HEK293T (cell line): ENCODE measurements around the gene NIBAN1.
"Not testable (repeated sequence)": the region's sequence is repeated elsewhere in the genome, so short reads cannot be mapped to it uniquely, and the experiment has no call there.

Experiments used
- CTCF ChIA-PET: fragments of 350-600 bp; formaldehyde crosslinking; extraction: SDS; loops from one replicate; lab custom pipeline; 2021; ENCODE audit warnings: antibody characterized with exemption, inconsistent platforms; lab: Yijun Ruan, JAX
- POLR2A ChIA-PET: fragments of 350-600 bp; formaldehyde crosslinking; extraction: SDS; loops from one replicate; lab custom pipeline; 2020; ENCODE audit warnings: antibody characterized with exemption, inconsistent platforms; lab: Yijun Ruan, JAX
- DNase-seq: peaks from one replicate; pipeline ENCODE4 v3.0.0; 2012; ENCODE audit warnings: mixed read lengths; ENCODE audit errors: extremely low spot score
- ARNT ChIP-seq: fragments of 450-650 bp; IDR thresholded peaks from 2 replicates; pipeline ENCODE4 v1.6.1; 2017; ENCODE audit warnings: mild to moderate bottlenecking
- BHLHE40 ChIP-seq: fragments of 450-650 bp; IDR thresholded peaks from 2 replicates; pipeline ENCODE4 v1.6.1; 2016; ENCODE audit warnings: mild to moderate bottlenecking, moderate library complexity, borderline replicate concordance
- CTBP1 ChIP-seq: fragments of 450-650 bp; IDR thresholded peaks from 2 replicates; pipeline ENCODE4 v1.6.1; 2016; ENCODE audit warnings: borderline replicate concordance
- ELF4 ChIP-seq: fragments of 450-650 bp; IDR thresholded peaks from 2 replicates; pipeline ENCODE4 v1.6.1; 2017; ENCODE audit warnings: antibody characterized with exemption
- FOXA1 ChIP-seq: fragments of 450-650 bp; IDR thresholded peaks from 2 replicates; pipeline ENCODE4 v1.6.1; 2016; ENCODE audit warnings: mild to moderate bottlenecking
- FOXK2 ChIP-seq: fragments of 450-650 bp; IDR thresholded peaks from 2 replicates; pipeline ENCODE4 v1.6.1; 2016; ENCODE audit warnings: mild to moderate bottlenecking
- FOXM1 ChIP-seq: fragments of 450-650 bp; IDR thresholded peaks from 2 replicates; pipeline ENCODE4 v1.6.1; 2017; ENCODE audit warnings: mild to moderate bottlenecking, borderline replicate concordance
- HDGF ChIP-seq: fragments of 450-650 bp; IDR thresholded peaks from 2 replicates; pipeline ENCODE4 v1.6.1; 2017; ENCODE audit warnings: antibody characterized with exemption, borderline replicate concordance
- L3MBTL2 ChIP-seq: fragments of 450-650 bp; conservative IDR thresholded peaks from 2 replicates; pipeline ENCODE4 v1.6.1; 2016; ENCODE audit warnings: mild to moderate bottlenecking
- LEF1 ChIP-seq: fragments of 450-650 bp; IDR thresholded peaks from 2 replicates; pipeline ENCODE4 v1.6.1; 2017; ENCODE audit warnings: mild to moderate bottlenecking, borderline replicate concordance
- NFRKB ChIP-seq: fragments of 450-650 bp; IDR thresholded peaks from 2 replicates; pipeline ENCODE4 v1.6.1; 2016; ENCODE audit warnings: mild to moderate bottlenecking, moderate library complexity
- PKNOX1 ChIP-seq: fragments of 450-650 bp; IDR thresholded peaks from 2 replicates; pipeline ENCODE4 v1.6.1; 2016
- SP1 ChIP-seq: fragments of 450-650 bp; IDR thresholded peaks from 2 replicates; pipeline ENCODE4 v1.6.1; 2017
- SUZ12 ChIP-seq: fragments of 450-650 bp; IDR thresholded peaks from 2 replicates; pipeline ENCODE4 v1.6.1; 2016; ENCODE audit warnings: mild to moderate bottlenecking
- TARDBP ChIP-seq: fragments of 450-650 bp; IDR thresholded peaks from 2 replicates; pipeline ENCODE4 v1.6.1; 2016
- ZNF384 ChIP-seq: fragments of 450-650 bp; IDR thresholded peaks from 2 replicates; pipeline ENCODE4 v1.6.1; 2016

NIBAN1 gene

GRCh38 chr1:184958554-184959353, 15.6 kb downstream of the NIBAN1 start:
- POLR2A ChIA-PET = interaction anchor here (1.4 kb wide), 1 partner anchor 16 kb away, joined by 4 read pairs; the partner anchor contains the start of gene NIBAN1

GRCh38 chr1:184957901-184958300, 16.4 kb downstream of the NIBAN1 start:
- DNase-seq = not testable (repeated sequence)
- ChIA-PET CTCF (interaction anchor here (0.9 kb wide), 1 partner anchor 153 kb away, joined by 5 read pairs; no protein-coding TSS in a partner anchor), POLR2A (interaction anchor here (1.4 kb wide), 1 partner anchor 17 kb away, joined by 4 read pairs; the partner anchor contains the start of gene NIBAN1)

More at GRCh38 chr1:184958554-184959353, 15.6 kb downstream of the NIBAN1 start:
- no peak for DNase-seq
- CTCF ChIA-PET = interaction anchor here (0.6 to 0.9 kb wide), 3 partner anchors 154 to 661 kb away, joined by 3 to 5 read pairs (median 3); no protein-coding TSS in a partner anchor
- TF ChIP-seq ARNT (no peak), SP1 (no peak), PKNOX1 (no peak), FOXK2 (no peak), NFRKB (no peak), ZNF384 (no peak), ELF4 (no peak), FOXA1 (no peak), CTBP1 (no peak), HDGF (no peak), TARDBP (no peak), BHLHE40 (no peak), FOXM1 (no peak)

GRCh38 chr1:184956999-184957700, 17.2 kb downstream of the NIBAN1 start:
- CTCF ChIA-PET = no interaction called here
- POLR2A ChIA-PET = interaction anchor here (1.4 kb wide), 1 partner anchor 18 kb away, joined by 4 read pairs; the partner anchor contains the start of gene NIBAN1
- no peak for TF ChIP-seq CTBP1
- no peak for TF ChIP-seq L3MBTL2
- no peak for TF ChIP-seq ELF4
- no peak for TF ChIP-seq PKNOX1
- no peak for TF ChIP-seq FOXK2
- TF ChIP-seq BHLHE40 = no peak
- no peak for TF ChIP-seq FOXM1
- no peak for TF ChIP-seq NFRKB
- TF ChIP-seq SUZ12 = no peak
- no peak for TF ChIP-seq LEF1
- no peak for TF ChIP-seq ARNT
- no peak for TF ChIP-seq TARDBP
- no peak for TF ChIP-seq SP1
- TF ChIP-seq FOXA1 = no peak
- no peak for TF ChIP-seq ZNF384
- TF ChIP-seq HDGF = no peak
- no peak for DNase-seq

- ChIA-PET CTCF (no interaction called here), POLR2A (interaction anchor here (1.4 kb wide), 1 partner anchor 20 kb away, joined by 7 read pairs; the partner anchor contains the start of gene NIBAN1)
- no peak for DNase-seq
- no peak for TF ChIP-seq SP1
- no peak for TF ChIP-seq FOXM1
- TF ChIP-seq ELF4 = no peak
- TF ChIP-seq FOXA1 = no peak
- TF ChIP-seq PKNOX1 = no peak
- no peak for TF ChIP-seq NFRKB
- TF ChIP-seq ZNF384 = no peak
- no peak for TF ChIP-seq SUZ12
- TF ChIP-seq ARNT = no peak
- no peak for TF ChIP-seq TARDBP
These were observed 19.9 kb downstream of the NIBAN1 start for GRCh38 chr1:184954232-184954995.

GRCh38 chr1:184953600-184954219, 20.6 kb downstream of the NIBAN1 start:
- no peak for DNase-seq
- CTCF ChIA-PET = no interaction called here
- TF ChIP-seq CTBP1 (no peak), BHLHE40 (no peak), SP1 (no peak), FOXK2 (no peak), HDGF (no peak), FOXA1 (no peak), NFRKB (no peak), L3MBTL2 (no peak), SUZ12 (no peak), LEF1 (no peak), PKNOX1 (no peak), ZNF384 (no peak), TARDBP (no peak), ARNT (no peak), ELF4 (no peak), FOXM1 (no peak)
- POLR2A ChIA-PET = interaction anchor here (1.4 kb wide), 1 partner anchor 20 kb away, joined by 7 read pairs; the partner anchor contains the start of gene NIBAN1
